Heart left ventricle (tissue), 16 donors: ENCODE data around the gene TRAPPC12. TPM values are rescaled to one million over a fixed set of nuclear protein-coding genes. Genes with fewer than 3 reads are reported as not detected.
"Not testable (repeated sequence)": the region's sequence is repeated elsewhere in the genome, so short reads cannot be mapped to it uniquely, and the experiment has no call there.

ENCODE experiments used
- ATAC-seq, 4 donors: fragments of 200-7000 bp; cut with Tn5 transposase; one replicate each; pipeline ENCODE4 v1.9.1; 2020 to 2022; ENCODE audit warnings: moderate library complexity in 4 of 4, mild to moderate bottlenecking in 3 of 4, moderate number of reproducible peaks in 1 of 4
- DNase-seq, 5 donors: peaks; one replicate each; pipeline ENCODE4 v3.0.0-alpha.2; 2020
- H3K27ac ChIP-seq, 12 donors: fragments of 200-600 bp; sonication (generic) in 4 of 12; one replicate each; pipeline versions ENCODE4 v1.5.0 to v1.8.0; 2016 to 2022; ENCODE audit warnings: mild to moderate bottlenecking in 2 of 12
- H3K27me3 ChIP-seq, 9 donors: fragments of 200-600 bp; sonication (generic) in 2 of 9; one replicate each; pipeline versions ENCODE4 v1.5.1 to v1.8.0; 2016 to 2022; ENCODE audit warnings: mild to moderate bottlenecking in 3 of 9
- H3K36me3 ChIP-seq, 9 donors: fragments of 200-600 bp; sonication (generic) in 2 of 9; one replicate each; pipeline versions ENCODE4 v1.5.0 to v1.8.0; 2018 to 2022; ENCODE audit warnings: mild to moderate bottlenecking in 2 of 9
- H3K4me1 ChIP-seq, 12 donors: fragments of 200-600 bp; sonication (generic) in 4 of 12; one replicate each; pipeline versions ENCODE4 v1.5.0 to v1.8.0; 2016 to 2022; ENCODE audit warnings: mild to moderate bottlenecking in 3 of 12
- H3K4me3 ChIP-seq, 12 donors: fragments of 200-600 bp; sonication (generic) in 4 of 12; one replicate each; pipeline versions ENCODE4 v1.5.0 to v1.8.0; 2017 to 2022; ENCODE audit warnings: mild to moderate bottlenecking in 9 of 12, moderate library complexity in 4 of 12
- H3K9me3 ChIP-seq, 12 donors: fragments of 200-600 bp; sonication (generic) in 4 of 12; one replicate each; pipeline versions ENCODE4 v1.5.0 to v1.8.0; 2016 to 2022; ENCODE audit warnings: mild to moderate bottlenecking in 1 of 12
- POLR2A ChIP-seq, 2 donors: fragments of 450-650 bp; IDR thresholded peaks; one replicate each; pipeline ENCODE4 v1.6.1; 2017; ENCODE audit warnings: antibody characterized with exemption in 2 of 2, mild to moderate bottlenecking in 2 of 2, moderate library complexity in 2 of 2
- WGBS, 4 donors: extraction: QIAGEN DNeasy Blood & Tissue Kit in 2 of 4; methylation state at CpG; one replicate each; pipeline versions ENCODE4 v1.1.5 to v1.1.7; 2013 to 2018; 5-methylcytosine and 5-hydroxymethylcytosine counted together
- intact Hi-C, 10 donors: fragments of 100-400 bp; cut with DNase I; formaldehyde crosslinking; loops; one replicate each; pipeline versions ENCODE4 v1.11.1 to v1.14.2; 2022
- polyA plus RNA-seq, 2 donors: library from polyadenylated mRNA; stranded (reverse); fragments of 200-250 nt; gene quantifications; one replicate each; pipeline ENCODE4 v1.2.3, GENCODE V29; 2013
- total RNA-seq, 9 donors: library from RNA; depleted of rRNA in 2 of 9; stranded (reverse); fragments of >200 nt in 2 of 9; fragmentation: NEBNext Ultra II Directional in 3 of 9; extraction: Animal tissue kit (Norgen Biotek cat#: 25700) in 3 of 9; gene quantifications; one replicate each; pipeline versions ENCODE4 v1.1.0 to v1.2.4, GENCODE V29; 2016 to 2023
- TF ChIP-seq, protein P1 (sequence below), 12 donors: fragments of 200-600 bp; sonication (generic) in 4 of 12; IDR thresholded peaks; one replicate each; pipeline versions ENCODE4 v1.5.0 to v1.8.0; 2018 to 2022; ENCODE audit warnings: antibody characterized with exemption in 12 of 12, mild to moderate bottlenecking in 5 of 12
- donor health status: ischemic (EF 13 %, LVEDD 7.1; RV severe dilation, severe dysfunction).
- donor health status: healthy with polysubstance abuse.
- donor health status: DM: no; HTN: yes; CAD: no.
- donor health status: DM: no; HTN: no; CAD: no.
- donor health status: ischemic (EF 25% LVEDD 6.9; RV normal size, moderate dysfunction).
- donor health status: ischemic (EF 25% LVEDD 5.7; RV mildly dilated, moderate dysfunction).
- donor health status: healthy.
- donor health status: DM: yes; HTN: yes; CAD: no.
- donor health status: ischemic (EF 35%, LVEDD 5.7; RV mildly dilated, moderate dysfunction).
- donor health status: nonischemic (EF 11% LVEDD 7.7; RV severe dilation, severe dysfunction).
- donor health status: DM: yes; HTN: yes; CAD: no.
- donor health status: PGD.
- donor health status: ischemic (EF 29% LVEDD 5.4; RV normal size, mild dysfunction).
- donor health status: nonischemic (EF 23%, LVEDD 6.1; RV moderate dilation, normal function).

Gene TRAPPC12
- total and polyA plus RNA-seq, 11 donors, result 70.3 to 142 (median 88.2) TPM

DNA sequence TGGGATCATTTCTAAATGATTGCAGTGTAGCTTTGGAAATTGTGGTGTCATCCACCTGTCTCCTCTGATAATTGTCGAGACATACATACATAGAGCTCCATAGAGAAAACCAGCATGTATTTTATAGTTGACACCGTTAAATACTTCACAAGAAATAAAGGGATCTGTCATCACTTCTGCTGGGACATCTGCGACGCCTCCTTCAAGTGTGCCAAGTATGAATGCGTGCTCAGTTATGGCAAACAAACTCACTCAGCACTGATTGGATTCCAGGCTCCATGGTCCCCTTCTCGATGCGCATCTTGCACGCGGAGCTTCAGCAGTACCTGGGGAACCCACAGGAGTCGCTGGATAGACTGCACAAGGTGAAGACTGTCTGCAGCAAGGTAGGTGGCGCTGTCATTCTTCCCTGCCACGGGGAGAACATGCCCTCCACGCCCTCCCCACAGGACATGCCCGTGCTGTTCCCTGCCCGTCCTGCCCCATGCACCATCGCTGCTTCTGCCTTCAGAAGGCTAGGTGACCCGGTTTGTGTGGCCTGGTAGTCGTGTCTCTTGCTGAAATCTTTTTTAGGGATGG is 64.1 kb downstream of the TRAPPC12 start:
- Histone ChIP-seq H3K4me1 (peaks cover 0 to 24% (median 4%) of the 10 kb centered on the region in 12 donors), H3K36me3 (peaks cover 0 to 54% (median 39%) of the 10 kb centered on the region in 9 donors), H3K27ac (no peak overlapping the region), H3K4me3 (no peak overlapping the region), H3K9me3 (no peaks in the 10 kb centered on the region), H3K27me3 (no peaks in the 10 kb centered on the region)
- ATAC-seq, result no peak
- no peak for DNase-seq
- intact Hi-C loops, result no loop called here
- TF ChIP-seq, protein P1, sequence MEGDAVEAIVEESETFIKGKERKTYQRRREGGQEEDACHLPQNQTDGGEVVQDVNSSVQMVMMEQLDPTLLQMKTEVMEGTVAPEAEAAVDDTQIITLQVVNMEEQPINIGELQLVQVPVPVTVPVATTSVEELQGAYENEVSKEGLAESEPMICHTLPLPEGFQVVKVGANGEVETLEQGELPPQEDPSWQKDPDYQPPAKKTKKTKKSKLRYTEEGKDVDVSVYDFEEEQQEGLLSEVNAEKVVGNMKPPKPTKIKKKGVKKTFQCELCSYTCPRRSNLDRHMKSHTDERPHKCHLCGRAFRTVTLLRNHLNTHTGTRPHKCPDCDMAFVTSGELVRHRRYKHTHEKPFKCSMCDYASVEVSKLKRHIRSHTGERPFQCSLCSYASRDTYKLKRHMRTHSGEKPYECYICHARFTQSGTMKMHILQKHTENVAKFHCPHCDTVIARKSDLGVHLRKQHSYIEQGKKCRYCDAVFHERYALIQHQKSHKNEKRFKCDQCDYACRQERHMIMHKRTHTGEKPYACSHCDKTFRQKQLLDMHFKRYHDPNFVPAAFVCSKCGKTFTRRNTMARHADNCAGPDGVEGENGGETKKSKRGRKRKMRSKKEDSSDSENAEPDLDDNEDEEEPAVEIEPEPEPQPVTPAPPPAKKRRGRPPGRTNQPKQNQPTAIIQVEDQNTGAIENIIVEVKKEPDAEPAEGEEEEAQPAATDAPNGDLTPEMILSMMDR (IDR thresholded peaks at IDR 0.05), result no peak
- TF ChIP-seq POLR2A (IDR thresholded peaks at IDR 0.05), result no peak
- 85 to 91% (median 87%) methylated on average over 13 to 18 of the region's 18 CpGs for WGBS, 4 donors

DNA sequence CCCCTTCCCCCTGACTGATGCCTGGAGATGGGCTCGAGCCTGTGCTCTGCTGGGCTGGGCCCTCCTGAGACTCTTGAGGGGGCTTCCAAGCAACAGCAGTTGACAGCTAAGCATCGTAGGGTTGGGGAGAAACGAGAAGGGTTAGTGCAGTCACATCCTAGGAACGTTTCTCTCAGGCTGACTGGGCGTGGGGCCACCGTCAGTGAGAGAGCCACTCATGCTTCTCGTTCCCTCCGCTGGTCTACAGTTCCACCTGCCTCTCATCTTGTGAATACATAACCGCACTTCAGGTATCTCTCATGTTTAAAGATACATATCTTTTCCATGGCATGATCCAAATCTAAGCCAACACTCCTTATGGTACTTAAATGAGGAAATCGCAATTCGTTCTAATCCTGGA is 66.4 kb downstream of the TRAPPC12 start:
- peaks cover 0 to 30% (median 6%) of the 10 kb centered on the region in 12 donors for H3K4me1 ChIP-seq
- H3K4me3 ChIP-seq, result no peak overlapping the region
- H3K27me3 ChIP-seq, result no peaks in the 10 kb centered on the region
- intact Hi-C loops, result no loop called here
- peaks cover 0 to 64% (median 47%) of the 10 kb centered on the region in 9 donors for H3K36me3 ChIP-seq
- ATAC-seq, result no peak
- no peak overlapping the region for H3K27ac ChIP-seq
- H3K9me3 ChIP-seq, result no peaks in the 10 kb centered on the region
- DNase-seq, result no peak
- 91 to 93% (median 93%) methylated on average over 11 of the region's 11 CpGs for WGBS, 4 donors
- TF ChIP-seq, protein P1 (IDR thresholded peaks at IDR 0.05), result no peak
- no peak for TF ChIP-seq POLR2A (IDR thresholded peaks at IDR 0.05)

DNA sequence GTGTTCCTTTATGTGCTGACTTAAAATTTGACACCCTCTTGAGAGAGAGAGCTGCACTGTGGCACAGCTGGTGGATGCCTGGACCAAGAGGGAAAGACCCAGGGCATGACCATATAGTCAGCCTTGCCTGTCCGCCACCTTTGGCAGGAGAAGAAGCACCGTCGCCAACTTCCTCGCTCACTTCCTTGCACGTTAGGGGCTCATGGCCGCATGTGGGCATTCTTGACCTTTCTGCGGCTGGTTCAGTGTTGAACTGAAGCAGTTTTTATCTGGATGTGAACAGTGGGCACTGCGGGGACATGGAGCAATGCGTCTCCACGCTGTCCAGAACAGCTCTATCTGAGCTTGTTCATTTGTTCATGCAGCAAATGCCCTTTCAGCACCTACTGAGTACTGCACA is 66.9 kb downstream of the TRAPPC12 start:
- peaks cover 0 to 32% (median 6%) of the 10 kb centered on the region in 12 donors for H3K4me1 ChIP-seq

DNA sequence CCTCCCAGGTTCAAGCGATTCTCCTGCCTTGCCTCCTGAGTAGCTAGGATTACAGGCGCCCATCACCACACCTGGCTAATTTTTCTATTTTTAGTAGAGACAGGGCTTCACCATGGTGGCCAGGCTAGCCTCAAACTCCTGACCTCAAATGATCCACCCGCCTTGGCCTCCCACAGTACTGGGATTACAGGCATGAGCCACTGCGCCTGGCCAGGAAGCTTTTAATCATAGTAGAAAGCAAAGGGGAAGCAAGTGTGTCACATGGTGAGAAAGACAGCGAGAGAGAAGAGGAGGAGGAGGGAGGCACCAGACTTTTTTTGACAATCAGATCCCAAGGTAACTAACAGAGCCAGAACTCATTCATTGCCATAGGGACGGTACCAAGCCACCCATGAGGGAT is 67.7 kb downstream of the TRAPPC12 start:
- Histone ChIP-seq H3K4me1 (peaks cover 0 to 32% (median 6%) of the 10 kb centered on the region in 12 donors), H3K36me3 (peaks cover 0 to 68% (median 47%) of the 10 kb centered on the region in 9 donors), H3K27ac (peak overlapping the region in 4 of 12 donors; percentile 22 to 30 (median 26))
- 82 to 87% (median 84%) methylated on average over 6 of the region's 6 CpGs for WGBS, 4 donors
- ATAC-seq, H3K9me3 ChIP-seq, DNase-seq, H3K4me3 ChIP-seq, H3K27me3 ChIP-seq, intact Hi-C loops: not testable (repeated sequence)

More for the DNA sequence above, 66.9 kb downstream of the TRAPPC12 start:
- WGBS, 4 donors, result 95 to 97% (median 96%) methylated on average over 10 of the region's 10 CpGs
- no peaks in the 10 kb centered on the region for H3K27me3 ChIP-seq
- peaks cover 0 to 69% (median 47%) of the 10 kb centered on the region in 9 donors for H3K36me3 ChIP-seq
- ATAC-seq (no peak), DNase-seq (no peak)
- H3K9me3 ChIP-seq, result no peaks in the 10 kb centered on the region
- no peak overlapping the region for H3K27ac ChIP-seq
- TF ChIP-seq POLR2A (IDR thresholded peaks at IDR 0.05), result no peak
- TF ChIP-seq, protein P1 (IDR thresholded peaks at IDR 0.05), result no peak
- intact Hi-C loops, result no loop called here
- H3K4me3 ChIP-seq, result no peak overlapping the region
